Neural crest cell (in vitro differentiated cells): Measurements from ENCODE around the gene HSH2D. TPM values are rescaled to one million over a fixed set of nuclear protein-coding genes. Genes with fewer than 3 reads are reported as not detected.
"Not testable (repeated sequence)": the region's sequence is repeated elsewhere in the genome, so short reads cannot be mapped to it uniquely, and the experiment has no call there.

Experiments
- DNase-seq: peaks from one replicate; pipeline ENCODE4 v3.0.0; 2021; ENCODE audit warnings: low read depth, mixed read lengths, low spot score
- H3K27ac Mint-ChIP-seq: one replicate; pipeline ENCODE4 v1.8.0; 2021; ENCODE audit warnings: mild to moderate bottlenecking, mixed read lengths; ENCODE audit not compliant: unreplicated experiment
- H3K27me3 Mint-ChIP-seq: 2 replicates; pipeline ENCODE4 v1.8.0; 2021; ENCODE audit warnings: low read depth, mild to moderate bottlenecking, mixed read lengths
- H3K36me3 Mint-ChIP-seq: 2 replicates; pipeline ENCODE4 v1.8.0; 2021; ENCODE audit warnings: low read depth, mild to moderate bottlenecking, mixed read lengths
- H3K4me1 Mint-ChIP-seq: 2 replicates; pipeline ENCODE4 v1.8.0; 2021; ENCODE audit warnings: mixed read lengths
- H3K4me3 Mint-ChIP-seq: one replicate; pipeline ENCODE4 v1.8.0; 2021; ENCODE audit warnings: mild to moderate bottlenecking, mixed read lengths
- H3K9me3 Mint-ChIP-seq: 2 replicates; pipeline ENCODE4 v1.8.0; 2021; ENCODE audit warnings: mixed read lengths
- CTCF ChIP-seq: fragments of 200-600 bp; sonication (generic); conservative IDR thresholded peaks from 2 replicates; pipeline ENCODE4 v1.5.0; 2021; ENCODE audit warnings: antibody characterized with exemption, mild to moderate bottlenecking
- total RNA-seq: library from RNA; stranded (reverse); gene quantifications from 2 replicates; pipeline ENCODE4 v1.2.1, GENCODE V29; 2021

HSH2D gene
- total RNA-seq, 1 donor from 2014 or later = not detected

- Mint-ChIP-seq H3K27ac (no peak overlapping the region), H3K9me3 (no peaks in the 10 kb centered on the region), H3K36me3 (peaks cover 30% of the 10 kb centered on the region), H3K4me3 (no peak overlapping the region), H3K4me1 (no peaks in the 10 kb centered on the region), H3K27me3 (no peaks in the 10 kb centered on the region)
- DNase-seq = no peak
- TF ChIP-seq CTCF = no peak
These were observed 44.7 kb upstream of the HSH2D start for GRCh38 chr19:16098821-16099220.

- H3K4me1 Mint-ChIP-seq, H3K27me3 Mint-ChIP-seq, H3K27ac Mint-ChIP-seq, DNase-seq, H3K9me3 Mint-ChIP-seq, H3K4me3 Mint-ChIP-seq: not testable (repeated sequence)
- H3K36me3 Mint-ChIP-seq = peaks cover 30% of the 10 kb centered on the region
These were observed 44.0 kb upstream of the HSH2D start for GRCh38 chr19:16099314-16099965.

- H3K4me1 Mint-ChIP-seq = no peaks in the 10 kb centered on the region
- H3K27me3 Mint-ChIP-seq = no peaks in the 10 kb centered on the region
- H3K27ac Mint-ChIP-seq = no peak overlapping the region
- no peak for TF ChIP-seq CTCF
- H3K9me3 Mint-ChIP-seq = no peaks in the 10 kb centered on the region
- H3K36me3 Mint-ChIP-seq = peaks cover 23% of the 10 kb centered on the region
- no peak for DNase-seq
- H3K4me3 Mint-ChIP-seq = no peak overlapping the region
These were observed 43.0 kb upstream of the HSH2D start for GRCh38 chr19:16100524-16100923.

GRCh38 chr19:16104722-16105121 lies 38.8 kb upstream of the HSH2D start:
- no peak for TF ChIP-seq CTCF
- no peaks in the 10 kb centered on the region for H3K9me3 Mint-ChIP-seq
- H3K27ac Mint-ChIP-seq = peak overlapping the region; percentile 35

GRCh38 chr19:16106121-16106520 lies 37.4 kb upstream of the HSH2D start:
- Mint-ChIP-seq H3K27ac (peak overlapping the region; percentile 32), H3K9me3 (no peaks in the 10 kb centered on the region), H3K4me1 (peaks cover 6% of the 10 kb centered on the region), H3K4me3 (no peak overlapping the region), H3K27me3 (no peaks in the 10 kb centered on the region), H3K36me3 (peaks cover 7% of the 10 kb centered on the region)
- no peak for TF ChIP-seq CTCF
- no peak for DNase-seq

More at GRCh38 chr19:16104722-16105121, 38.8 kb upstream of the HSH2D start:
- H3K27me3 Mint-ChIP-seq = no peaks in the 10 kb centered on the region
- peaks cover 3% of the 10 kb centered on the region for H3K4me1 Mint-ChIP-seq
- no peak for DNase-seq
- H3K4me3 Mint-ChIP-seq = no peak overlapping the region
- peaks cover 10% of the 10 kb centered on the region for H3K36me3 Mint-ChIP-seq

GRCh38 chr19:16111160-16111908 lies 32.2 kb upstream of the HSH2D start, which contains the start of gene RAB8A:
Gene RAB8A, plus strand, starts transcription at chr19:16111889. Its CDS starts 13 bp downstream, at chr19:16111902.
- H3K27me3 Mint-ChIP-seq = no peaks in the 10 kb centered on the region
- peaks cover 21% of the 10 kb centered on the region for H3K4me1 Mint-ChIP-seq
- no peaks in the 10 kb centered on the region for H3K36me3 Mint-ChIP-seq
- no peaks in the 10 kb centered on the region for H3K9me3 Mint-ChIP-seq
- TF ChIP-seq CTCF = peak; percentile 95
- H3K27ac Mint-ChIP-seq = peak within 1 kb of the TSS; percentile 97
- H3K4me3 Mint-ChIP-seq = peak within 1 kb of the TSS; percentile 100
- peak; percentile 100 for DNase-seq
